Retinal pigment epithelial cell (primary cell): Measurements from ENCODE around the gene KCNN3.

Source experiments
- DNase-seq: peaks from one replicate; pipeline ENCODE4 v3.0.0-alpha.2; 2010; ENCODE audit warnings: low read depth
- H3K4me3 ChIP-seq: 2 replicates; pipeline ENCODE4 v1.5.1; 2011; ENCODE audit warnings: mild to moderate bottlenecking, low read length, control low read depth, moderate library complexity
- CTCF ChIP-seq: conservative IDR thresholded peaks from 2 replicates; pipeline ENCODE4 v1.5.1; 2011; ENCODE audit warnings: low read depth, low read length, control low read depth, inconsistent platforms

Gene KCNN3

GRCh38 chr1:154906621-154907081 is 36.6 kb upstream of the KCNN3 start:
- TF ChIP-seq CTCF = peak; percentile 45
- DNase-seq = no peak
- no peak overlapping the region for H3K4me3 ChIP-seq

- DNase-seq = no peak
- no peak overlapping the region for H3K4me3 ChIP-seq
- TF ChIP-seq CTCF = no peak
Measured at GRCh38 chr1:154902938-154903566, 33.0 kb upstream of the KCNN3 start.

- no peak overlapping the region for H3K4me3 ChIP-seq
- no peak for DNase-seq
- TF ChIP-seq CTCF = no peak
Measured at GRCh38 chr1:154901591-154901990, 31.5 kb upstream of the KCNN3 start.

GRCh38 chr1:154899041-154899440 is 29.0 kb upstream of the KCNN3 start:
- DNase-seq = no peak
- TF ChIP-seq CTCF = no peak
- no peak overlapping the region for H3K4me3 ChIP-seq

GRCh38 chr1:154896771-154897286 is 26.7 kb upstream of the KCNN3 start:
- no peak overlapping the region for H3K4me3 ChIP-seq
- no peak for TF ChIP-seq CTCF
- DNase-seq = no peak

GRCh38 chr1:154895798-154896197 is 25.7 kb upstream of the KCNN3 start:
- TF ChIP-seq CTCF = no peak
- no peak for DNase-seq
- no peak overlapping the region for H3K4me3 ChIP-seq

GRCh38 chr1:154891452-154891851 is 21.4 kb upstream of the KCNN3 start:
- no peak for TF ChIP-seq CTCF
- H3K4me3 ChIP-seq = no peak overlapping the region
- no peak for DNase-seq
